ENCODE results near the gene CPA1.

GRCh38 chr7:130372402-130373165 is 7.7 kb upstream of the CPA1 start:
- TF ChIP-seq CTCF (optimal IDR thresholded peaks at IDR 0.05 in 1 of 3, IDR thresholded peaks at IDR 0.05 in 1 of 3, conservative IDR thresholded peaks at IDR 0.05 in 1 of 3; ENCODE audit: extremely low read depth in 1 of 3, insufficient read depth in 2 of 3, low read length in 3 of 3) (no peak), EZH2 (IDR thresholded peaks at IDR 0.05; ENCODE audit: low read length) (no peak)
